GM20431 (cell line): ENCODE data around the gene ADCY7.

Experiments
- in situ Hi-C: fragments of 300-500 bp; cut with MseI, MboI; formaldehyde crosslinking; loops from one replicate; pipeline ENCODE4 v1.15.0; 2020; ENCODE audit warnings: low sequenced_read_pairs; ENCODE audit not compliant: unreplicated experiment

Gene ADCY7

DNA sequence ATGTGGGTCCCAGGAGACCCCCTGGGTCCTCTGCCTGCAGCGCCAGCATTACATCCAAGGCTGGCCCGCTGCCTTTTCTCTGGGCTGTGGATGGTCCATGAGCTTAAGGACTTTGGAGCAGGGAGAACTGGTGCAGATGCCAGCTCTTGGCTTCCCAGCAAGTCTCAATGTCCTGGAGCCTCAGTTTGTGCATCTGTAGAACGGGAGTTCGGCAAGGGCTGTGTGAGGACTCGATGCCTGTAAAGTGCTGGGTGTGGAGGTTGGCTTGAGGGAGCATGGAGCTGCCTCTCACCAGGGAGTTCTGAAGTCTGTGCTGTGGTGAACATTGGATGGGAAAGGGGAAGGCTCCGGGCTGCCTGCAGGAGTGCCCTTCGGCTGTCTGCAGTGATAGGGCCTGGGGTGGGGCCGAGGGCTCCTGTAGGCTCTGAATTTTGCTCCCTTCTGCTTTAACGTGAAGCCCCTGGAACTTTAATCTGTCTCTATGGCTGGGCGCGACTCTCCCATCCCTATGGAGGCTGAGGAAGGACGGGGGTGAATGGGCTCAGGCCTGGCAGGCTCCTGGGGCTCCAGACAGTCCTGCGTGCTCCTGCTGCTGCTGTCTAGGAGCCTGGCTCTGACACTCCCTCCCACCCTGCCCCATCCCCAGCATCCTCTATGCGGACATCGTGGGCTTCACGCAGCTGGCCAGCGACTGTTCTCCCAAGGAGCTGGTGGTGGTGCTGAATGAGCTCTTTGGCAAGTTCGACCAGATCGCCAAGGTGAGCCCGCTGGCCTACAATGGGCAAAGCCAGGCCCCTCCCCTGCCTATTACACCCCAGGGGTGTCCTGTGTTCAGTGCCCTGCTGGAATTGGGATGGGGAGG lies 27.9 kb downstream of the ADCY7 start:
- in situ Hi-C loops: no loop called here

DNA sequence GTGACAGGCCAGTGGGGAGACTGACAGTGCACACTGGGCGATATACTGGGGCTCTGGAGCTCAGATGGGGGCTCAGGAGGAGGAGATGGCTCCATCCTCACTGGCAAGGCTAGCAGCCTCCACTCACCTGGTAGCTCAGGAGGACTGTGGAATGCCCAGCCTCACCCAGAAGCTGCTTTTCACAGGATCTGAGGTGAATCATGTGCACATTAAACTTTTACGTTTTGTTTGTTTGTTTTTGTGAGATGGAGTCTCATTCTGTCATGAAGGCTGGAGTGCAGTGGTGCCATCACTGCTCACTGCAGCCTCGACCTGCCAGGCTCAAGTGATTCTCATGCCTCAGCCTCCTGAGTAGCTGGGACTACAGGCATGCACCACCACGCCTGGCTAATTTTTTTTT lies 28.6 kb downstream of the ADCY7 start:
- in situ Hi-C loops: no loop called here

DNA sequence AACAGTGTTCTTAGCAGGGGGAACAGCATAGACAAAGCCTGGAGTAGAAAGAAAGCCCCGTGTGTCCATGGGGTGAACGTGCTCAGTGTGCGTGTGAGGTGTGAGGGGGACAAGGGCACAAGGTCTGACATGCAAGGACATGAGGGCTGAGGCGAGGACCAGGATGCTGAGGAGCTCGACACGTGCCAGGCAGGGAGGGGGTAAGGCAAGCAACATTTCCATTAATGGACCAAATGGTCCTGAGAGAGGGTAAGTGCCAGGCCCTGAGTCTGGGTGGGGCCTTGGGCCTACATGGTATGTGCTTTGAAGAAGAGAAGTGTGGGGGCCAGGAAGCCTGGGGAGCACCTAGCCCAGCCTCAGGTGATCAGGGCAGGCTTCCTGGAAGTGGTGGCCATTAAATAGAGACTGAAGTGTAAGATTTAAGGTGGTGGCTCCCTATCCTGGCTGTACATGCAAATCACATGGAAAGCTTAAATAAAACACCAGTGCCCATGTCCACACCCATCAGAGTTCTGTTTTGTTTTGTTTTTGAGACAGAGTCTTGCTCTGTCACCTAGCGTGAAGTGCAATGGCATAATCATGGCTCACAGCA lies 29.3 kb downstream of the ADCY7 start:
- in situ Hi-C loops: no loop called here

GRCh38 chr16:50296807-50297206 lies 30.5 kb downstream of the ADCY7 start:
- in situ Hi-C loops: no loop called here

DNA sequence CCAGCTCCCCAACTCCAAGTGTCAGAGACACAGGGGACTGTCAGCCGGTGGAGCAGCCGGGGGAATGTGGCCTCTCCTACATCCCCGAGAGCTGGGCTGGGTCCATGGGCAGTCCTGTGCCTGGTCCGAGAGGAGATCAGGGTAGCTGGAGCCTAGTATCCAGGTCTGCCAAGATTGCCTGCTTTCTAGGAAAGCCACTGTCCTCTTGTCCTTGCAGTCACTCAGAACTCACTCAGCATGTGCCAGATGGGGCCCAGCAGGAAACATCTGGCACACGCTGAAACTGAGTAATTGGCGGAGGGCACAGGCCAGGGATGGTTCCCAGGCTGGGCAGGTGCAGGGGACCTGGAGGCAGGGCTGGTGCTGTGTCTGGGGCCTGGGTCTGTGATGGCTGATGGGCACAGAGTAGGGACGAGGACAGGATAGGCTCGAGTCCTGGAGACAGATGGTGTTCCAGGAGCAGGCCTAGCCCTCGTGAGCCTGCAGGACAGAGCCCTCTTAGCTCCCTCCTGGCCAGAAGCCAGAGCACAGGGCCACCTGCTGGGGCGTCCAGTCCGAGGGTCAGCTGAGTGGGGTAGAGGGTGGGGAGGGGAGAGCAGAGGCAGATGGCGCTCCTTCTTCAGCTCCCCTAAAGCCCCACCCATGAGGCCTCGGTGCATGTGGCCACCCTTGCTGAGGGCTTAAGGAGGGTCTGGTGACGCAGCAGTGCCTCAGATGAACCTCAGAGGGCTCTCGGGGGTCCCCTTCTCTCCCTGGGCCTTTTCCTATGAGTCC lies 31.1 kb downstream of the ADCY7 start:
- in situ Hi-C loops: no loop called here

- in situ Hi-C loops: no loop called here
These were observed 31.7 kb downstream of the ADCY7 start for GRCh38 chr16:50298075-50298460.

GRCh38 chr16:50298591-50299507 lies 32.5 kb downstream of the ADCY7 start:
- in situ Hi-C loops: no loop called here

DNA sequence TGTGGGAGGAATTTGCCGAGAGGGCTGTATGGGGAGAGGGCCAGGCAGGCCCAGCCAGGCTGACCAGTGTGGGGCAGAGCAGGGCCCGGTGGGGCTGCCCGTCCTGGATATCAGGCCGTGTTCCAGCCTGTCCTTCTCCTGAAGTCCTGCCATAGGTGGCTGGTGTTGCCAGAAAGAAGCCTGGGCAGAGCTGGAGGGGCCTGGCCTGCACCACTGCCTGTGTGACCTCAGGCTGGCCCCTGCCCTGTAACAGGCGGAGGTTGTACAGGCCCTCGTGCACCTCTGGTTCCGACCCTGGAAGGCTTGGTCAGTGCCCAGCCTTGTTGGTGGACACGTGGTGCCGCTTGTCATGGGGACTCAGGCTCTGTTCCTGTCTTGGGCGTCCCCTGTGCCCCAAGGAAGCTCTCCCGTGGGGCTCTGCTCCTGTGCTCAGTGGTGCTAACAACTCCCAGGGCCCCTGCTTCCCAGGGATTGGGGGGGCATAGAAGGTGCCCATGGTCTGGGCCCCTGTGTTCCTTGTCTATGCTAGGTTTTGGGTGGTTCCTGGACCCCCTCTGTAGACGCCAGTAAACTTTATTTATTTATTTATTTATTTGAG lies 33.3 kb downstream of the ADCY7 start:
- in situ Hi-C loops: no loop called here

DNA sequence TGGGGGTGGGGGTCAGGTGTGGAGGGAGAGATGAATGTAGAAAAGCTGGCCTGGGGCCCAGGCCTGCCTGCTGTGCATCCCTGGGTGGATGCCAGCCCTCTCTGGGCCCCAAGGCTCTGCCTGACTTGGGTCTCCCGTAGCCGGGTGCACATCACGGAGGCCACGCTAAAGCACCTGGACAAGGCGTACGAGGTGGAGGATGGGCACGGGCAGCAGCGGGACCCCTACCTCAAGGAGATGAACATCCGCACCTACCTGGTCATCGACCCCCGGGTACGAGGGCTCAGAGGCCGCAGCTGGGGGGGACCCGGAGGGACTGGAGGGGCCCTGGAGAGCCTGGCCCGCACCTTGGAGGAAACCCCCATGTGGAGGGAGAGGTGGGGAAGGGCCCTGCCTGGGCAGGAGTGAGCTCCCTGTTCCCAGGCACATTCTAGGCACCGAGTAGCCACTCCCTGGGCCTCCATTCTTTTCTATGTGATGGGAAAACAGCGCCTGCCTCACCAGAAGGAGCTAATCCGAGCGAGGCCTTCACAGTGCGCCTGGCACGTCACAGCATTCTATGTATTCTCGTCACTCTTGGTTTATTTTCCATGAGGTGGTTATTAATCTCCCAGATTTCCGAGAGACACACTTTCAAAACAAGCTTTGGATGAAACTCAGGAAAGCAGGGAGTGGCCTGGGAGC lies 34.7 kb downstream of the ADCY7 start:
- in situ Hi-C loops: no loop called here

- in situ Hi-C loops: no loop called here
These were observed 35.5 kb downstream of the ADCY7 start for GRCh38 chr16:50301626-50302471.

- in situ Hi-C loops: no loop called here
These were observed 36.2 kb downstream of the ADCY7 start for GRCh38 chr16:50302472-50303005.

DNA sequence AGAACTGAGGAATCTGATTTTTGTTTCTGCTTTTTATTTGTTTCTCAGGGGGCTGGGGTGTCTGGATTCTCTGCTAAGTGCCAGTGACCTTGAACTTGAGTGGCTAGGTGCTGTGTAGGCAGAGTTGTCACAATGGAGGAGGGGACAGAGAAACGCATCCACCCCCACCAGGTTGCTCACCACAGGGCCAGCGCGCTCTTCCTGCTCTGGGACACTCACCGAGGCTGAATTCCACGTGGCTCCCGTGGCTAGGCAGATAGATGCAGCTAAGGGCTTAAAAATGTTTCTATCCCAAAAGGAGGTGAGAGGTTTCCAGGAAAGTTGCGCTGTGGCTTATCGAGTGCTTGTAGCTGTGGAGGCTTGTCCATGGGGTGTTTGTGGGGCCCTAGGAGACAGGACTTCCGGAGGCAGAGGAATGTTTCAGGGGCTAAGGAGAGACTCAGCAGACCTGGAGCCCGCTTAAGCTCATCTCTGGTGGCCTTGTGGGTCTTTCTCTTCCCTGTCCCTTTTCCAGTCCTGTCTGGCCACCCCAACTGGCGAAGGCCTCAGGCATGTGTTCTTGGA lies 36.8 kb downstream of the ADCY7 start:
- in situ Hi-C loops: no loop called here

- in situ Hi-C loops: no loop called here
These were observed 37.5 kb downstream of the ADCY7 start for GRCh38 chr16:50303605-50304466.

DNA sequence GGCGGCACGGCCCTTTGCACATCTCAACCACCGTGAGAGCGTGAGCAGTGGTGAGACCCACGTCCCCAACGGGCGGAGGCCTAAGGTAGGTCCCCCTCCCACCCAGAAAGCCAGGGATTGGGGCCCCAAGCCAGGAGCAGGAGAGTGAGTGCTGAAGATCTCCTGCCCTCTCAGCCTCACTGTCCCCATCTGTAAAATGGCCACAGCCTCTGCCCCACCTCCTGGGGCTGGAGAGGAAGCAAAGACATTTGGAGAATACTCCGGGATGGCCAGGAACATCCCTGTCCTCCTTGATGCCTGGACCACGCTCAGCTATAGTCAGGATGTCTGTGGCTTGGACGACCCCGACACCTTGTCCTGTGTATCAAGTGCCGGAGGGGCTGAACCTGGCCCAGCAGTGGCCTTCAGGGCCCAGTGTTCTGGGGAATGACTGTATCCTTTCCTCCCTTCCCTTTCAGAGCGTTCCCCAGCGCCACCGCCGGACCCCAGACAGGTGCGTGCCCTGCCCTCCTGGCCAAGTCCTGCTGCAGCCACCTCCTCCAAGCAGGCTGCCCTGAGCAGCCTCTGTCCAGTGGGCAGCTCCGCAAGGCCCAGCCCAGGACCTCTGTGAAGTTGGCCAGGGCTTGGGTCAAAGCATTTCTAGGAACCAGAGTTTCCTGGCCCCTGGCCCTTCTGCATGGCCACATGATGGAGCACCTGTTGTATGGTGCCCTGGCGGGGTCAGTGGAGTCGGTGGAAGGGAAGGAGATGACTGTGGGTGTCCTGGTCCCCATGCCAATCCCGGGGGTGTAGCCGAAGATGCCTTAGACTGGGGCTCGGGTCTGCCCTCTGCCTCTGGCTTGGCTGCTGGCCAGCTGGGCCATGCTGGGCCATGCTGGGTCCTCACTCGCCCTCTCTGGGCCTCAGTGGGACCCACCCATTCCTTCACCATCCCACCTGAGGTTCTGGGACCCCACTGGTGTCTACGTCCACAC lies 38.4 kb downstream of the ADCY7 start:
- in situ Hi-C loops: no loop called here

- in situ Hi-C loops: no loop called here
These were observed 39.2 kb downstream of the ADCY7 start for GRCh38 chr16:50305441-50306061.
